Fibroblast of villous mesenchyme (primary cell): Measurements from ENCODE around the gene KIF3B. TPM values are rescaled to one million over a fixed set of nuclear protein-coding genes. Genes with fewer than 3 reads are reported as not detected.

Source experiments
- DNase-seq: peaks from one replicate; pipeline ENCODE4 v3.0.0-alpha.2; 2010; ENCODE audit warnings: low read depth
- H3K4me3 ChIP-seq: 2 replicates; pipeline ENCODE4 v1.5.1; 2011; ENCODE audit warnings: low read depth, mild to moderate bottlenecking, low read length
- CTCF ChIP-seq: IDR thresholded peaks from 2 replicates; pipeline ENCODE4 v1.5.1; 2012; ENCODE audit warnings: low read depth, mild to moderate bottlenecking, low read length; ENCODE audit not compliant: insufficient read depth
- total RNA-seq: library from RNA; depleted of rRNA; stranded (reverse); fragments of >200 nt; gene quantifications from 2 replicates; pipeline ENCODE4 v1.2.3, GENCODE V29; 2012

The KIF3B gene
- total RNA-seq, 1 donor: 24.2 TPM

- H3K4me3 ChIP-seq: no peak overlapping the region
- no peak for DNase-seq
- no peak for TF ChIP-seq CTCF
Measured at GRCh38 chr20:32232326-32232886, 45.0 kb upstream of the KIF3B start.

GRCh38 chr20:32233286-32233685 lies 44.2 kb upstream of the KIF3B start:
- H3K4me3 ChIP-seq: no peak overlapping the region
- DNase-seq: no peak
- no peak for TF ChIP-seq CTCF

- no peak overlapping the region for H3K4me3 ChIP-seq
- TF ChIP-seq CTCF: no peak
- DNase-seq: no peak
Measured at GRCh38 chr20:32234135-32234808, 43.2 kb upstream of the KIF3B start.

DNA sequence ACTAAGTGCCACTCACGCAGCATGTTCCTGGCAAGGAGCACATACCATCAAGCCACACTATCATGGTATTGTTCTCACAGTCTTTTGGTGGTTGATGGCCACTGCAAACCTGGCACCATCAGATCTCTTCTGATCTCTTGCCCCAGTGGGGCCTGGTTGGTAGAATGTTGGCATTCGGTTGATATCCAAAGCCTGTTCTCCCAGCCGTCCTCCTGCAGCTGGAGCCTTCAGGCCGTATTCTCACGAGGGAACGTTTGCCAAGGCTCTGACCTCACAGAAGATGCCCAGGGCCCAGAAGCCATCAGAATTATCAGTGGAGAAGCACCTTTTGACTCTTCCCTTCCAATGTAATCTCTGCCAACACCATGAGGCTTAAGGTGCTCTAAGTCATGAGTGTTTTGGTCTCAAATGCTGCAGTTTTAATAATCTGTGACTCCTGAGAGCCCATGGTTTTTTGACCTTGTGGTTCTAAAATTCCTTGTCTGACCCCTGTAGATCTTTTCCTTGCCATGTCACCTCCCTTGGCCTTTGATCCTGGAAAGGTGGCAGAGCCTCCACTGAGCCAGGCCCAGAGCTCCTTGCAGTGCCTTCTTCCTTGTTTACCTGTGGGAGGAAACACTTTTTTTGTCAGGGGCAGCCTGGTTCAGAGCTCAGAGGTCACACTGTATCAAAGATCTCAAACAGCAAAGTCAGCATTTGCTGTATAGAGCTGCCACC lies 42.0 kb upstream of the KIF3B start:
- DNase-seq: no peak
- H3K4me3 ChIP-seq: no peak overlapping the region
- no peak for TF ChIP-seq CTCF

DNA sequence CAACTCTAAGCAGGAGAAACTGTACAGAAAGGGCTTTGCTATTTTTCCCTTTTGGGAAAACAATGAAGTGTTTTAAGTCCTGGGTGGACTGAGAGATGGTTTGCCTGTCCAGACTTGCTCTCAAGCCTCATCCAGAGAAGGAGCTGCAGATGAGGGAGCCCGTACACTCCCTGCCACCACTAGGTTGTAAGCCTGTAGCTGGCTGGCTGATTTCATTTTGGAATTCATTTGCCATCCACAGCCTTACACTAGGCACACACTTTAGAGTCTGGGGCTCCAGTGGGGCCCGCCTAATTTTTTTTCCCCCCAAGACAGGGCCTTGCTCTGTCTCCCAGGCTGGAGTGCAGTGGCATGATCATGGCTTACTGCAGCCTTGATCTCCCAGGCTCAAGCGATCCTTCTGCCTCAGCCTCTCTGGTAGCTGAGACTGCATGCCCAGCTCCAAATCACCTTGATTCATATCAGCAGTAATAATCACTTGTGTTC lies 41.4 kb upstream of the KIF3B start:
- H3K4me3 ChIP-seq: no peak overlapping the region
- TF ChIP-seq CTCF: no peak

DNA sequence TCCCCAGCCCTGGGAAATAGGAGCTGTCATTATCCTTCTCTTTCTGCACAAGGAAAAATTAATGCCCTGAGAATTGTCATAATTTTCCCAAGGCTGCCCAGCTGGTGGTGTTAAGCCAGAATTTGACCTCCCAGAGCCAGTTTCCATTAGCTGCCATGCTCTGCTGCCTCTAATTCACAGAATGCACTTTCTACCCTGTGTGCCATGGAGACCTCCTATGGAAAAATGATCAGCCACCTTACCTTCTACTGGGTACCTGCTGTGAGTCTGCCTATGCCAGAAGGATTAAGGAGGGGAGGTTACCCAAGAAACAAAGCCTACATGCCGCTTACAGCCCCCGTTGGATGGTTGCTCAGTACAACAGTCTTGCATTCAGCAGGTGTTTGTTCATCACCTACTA lies 40.6 kb upstream of the KIF3B start:
- DNase-seq: no peak
- H3K4me3 ChIP-seq: no peak overlapping the region
- no peak for TF ChIP-seq CTCF

More for the DNA sequence above, 41.4 kb upstream of the KIF3B start:
- no peak for DNase-seq
